ENCODE results near the gene CCDC18.

The CCDC18 gene

GRCh38 chr1:93304716-93305138 is 124.2 kb downstream of the CCDC18 start:
- Histone ChIP-seq H3K27ac (no peak overlapping the region), H3K4me3 (no peak overlapping the region)
- TF ChIP-seq, protein P1, sequence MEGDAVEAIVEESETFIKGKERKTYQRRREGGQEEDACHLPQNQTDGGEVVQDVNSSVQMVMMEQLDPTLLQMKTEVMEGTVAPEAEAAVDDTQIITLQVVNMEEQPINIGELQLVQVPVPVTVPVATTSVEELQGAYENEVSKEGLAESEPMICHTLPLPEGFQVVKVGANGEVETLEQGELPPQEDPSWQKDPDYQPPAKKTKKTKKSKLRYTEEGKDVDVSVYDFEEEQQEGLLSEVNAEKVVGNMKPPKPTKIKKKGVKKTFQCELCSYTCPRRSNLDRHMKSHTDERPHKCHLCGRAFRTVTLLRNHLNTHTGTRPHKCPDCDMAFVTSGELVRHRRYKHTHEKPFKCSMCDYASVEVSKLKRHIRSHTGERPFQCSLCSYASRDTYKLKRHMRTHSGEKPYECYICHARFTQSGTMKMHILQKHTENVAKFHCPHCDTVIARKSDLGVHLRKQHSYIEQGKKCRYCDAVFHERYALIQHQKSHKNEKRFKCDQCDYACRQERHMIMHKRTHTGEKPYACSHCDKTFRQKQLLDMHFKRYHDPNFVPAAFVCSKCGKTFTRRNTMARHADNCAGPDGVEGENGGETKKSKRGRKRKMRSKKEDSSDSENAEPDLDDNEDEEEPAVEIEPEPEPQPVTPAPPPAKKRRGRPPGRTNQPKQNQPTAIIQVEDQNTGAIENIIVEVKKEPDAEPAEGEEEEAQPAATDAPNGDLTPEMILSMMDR (IDR thresholded peaks at IDR 0.05): peak; percentile 85
- no peak for DNase-seq (ENCODE audit: low spot score)

DNA sequence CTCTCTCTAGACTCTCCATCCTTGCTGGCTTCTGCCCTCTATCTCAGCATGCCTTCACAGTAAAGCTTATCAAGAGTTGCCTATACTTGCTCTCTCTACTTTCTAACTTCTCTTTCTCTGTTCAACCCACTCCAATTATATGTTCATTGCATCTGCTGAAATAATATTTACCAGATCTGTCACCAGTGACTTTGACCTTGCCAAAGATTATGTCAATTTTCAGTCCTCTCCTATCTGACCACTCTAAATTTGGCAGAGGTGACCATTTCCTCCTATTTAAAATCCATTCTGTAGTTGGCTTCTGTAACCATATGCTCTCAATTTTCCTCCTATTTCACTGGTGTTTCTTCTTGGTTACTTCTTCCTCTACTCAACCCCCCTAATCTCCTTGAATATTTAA is 126.4 kb downstream of the CCDC18 start:
- Histone ChIP-seq H3K4me3 (no peak overlapping the region), H3K27ac (no peak overlapping the region)
- TF ChIP-seq, protein P1 (IDR thresholded peaks at IDR 0.05): no peak
- no peak for DNase-seq (ENCODE audit: low spot score)

GRCh38 chr1:93313026-93313425 is 132.5 kb downstream of the CCDC18 start:
- no peak overlapping the region for H3K4me3 ChIP-seq
- no peak for DNase-seq (ENCODE audit: low spot score)
- no peak overlapping the region for H3K27ac ChIP-seq
- TF ChIP-seq, protein P1 (IDR thresholded peaks at IDR 0.05): no peak

DNA sequence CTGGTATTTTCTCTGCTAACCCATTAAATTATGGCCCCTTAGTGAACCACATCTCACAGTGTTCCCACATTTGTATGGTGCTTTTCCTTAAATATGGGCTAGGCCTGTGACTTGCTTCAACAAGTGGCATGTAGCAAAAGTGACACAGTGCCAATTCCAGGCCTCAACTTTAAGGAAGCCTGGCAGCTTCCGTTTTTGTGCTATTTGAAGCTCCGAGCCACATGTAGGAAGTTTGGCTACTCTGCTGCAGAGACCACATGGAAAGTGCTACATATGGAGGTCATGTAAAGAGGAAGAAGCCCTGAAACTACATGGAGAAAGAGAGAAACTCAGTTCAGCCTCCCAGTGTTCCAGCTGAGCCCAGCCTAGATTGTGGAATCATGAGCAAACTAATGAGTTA is 136.7 kb downstream of the CCDC18 start:
- H3K27ac ChIP-seq: no peak overlapping the region
- TF ChIP-seq, protein P1 (IDR thresholded peaks at IDR 0.05): no peak
- DNase-seq (ENCODE audit: low spot score): no peak
- H3K4me3 ChIP-seq: no peak overlapping the region

GRCh38 chr1:93317943-93318342 is 137.4 kb downstream of the CCDC18 start:
- no peak overlapping the region for H3K27ac ChIP-seq
- no peak for DNase-seq (ENCODE audit: low spot score)
- no peak overlapping the region for H3K4me3 ChIP-seq
- TF ChIP-seq, protein P1 (IDR thresholded peaks at IDR 0.05): no peak

GRCh38 chr1:93321720-93322119 is 141.2 kb downstream of the CCDC18 start:
- DNase-seq (ENCODE audit: low spot score): no peak
- TF ChIP-seq, protein P1 (IDR thresholded peaks at IDR 0.05): no peak
- Histone ChIP-seq H3K27ac (no peak overlapping the region), H3K4me3 (no peak overlapping the region)

DNA sequence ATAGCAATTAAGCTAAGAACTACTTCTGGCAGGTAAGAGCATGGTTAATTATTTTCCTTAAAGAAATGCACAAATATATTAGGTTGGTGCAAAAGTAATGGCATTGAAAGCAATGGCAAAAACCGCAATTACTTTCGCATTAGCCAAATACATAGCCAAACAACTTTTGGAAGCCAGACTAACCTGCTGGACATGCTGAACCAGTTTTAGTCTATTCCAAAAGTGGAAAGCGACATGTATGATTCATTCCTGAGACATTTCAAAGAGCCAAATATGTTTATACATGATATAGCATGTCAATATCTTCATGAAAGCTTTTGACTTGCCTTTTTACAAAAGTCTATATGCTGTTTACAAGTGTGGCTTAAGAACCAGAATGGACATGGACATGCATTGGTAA is 141.8 kb downstream of the CCDC18 start:
- Histone ChIP-seq H3K4me3 (no peak overlapping the region), H3K27ac (no peak overlapping the region)
- no peak for DNase-seq (ENCODE audit: low spot score)
- TF ChIP-seq, protein P1 (IDR thresholded peaks at IDR 0.05): no peak
